H9 (cell line): ENCODE measurements around the gene DGCR8. TPM values are rescaled to one million over a fixed set of nuclear protein-coding genes. Genes with fewer than 3 reads are reported as not detected.

Source experiments
- DNase-seq: peaks from one replicate; pipeline ENCODE4 v3.0.0-alpha.2; 2017
- H2AFZ ChIP-seq: one replicate; pipeline ENCODE4 v1.6.1; 2013; ENCODE audit warnings: mild to moderate bottlenecking, low read length, control low read depth, moderate library complexity
- H2AK5ac ChIP-seq: 2 replicates; pipeline ENCODE4 v1.6.1; 2013; ENCODE audit warnings: low read length, control low read depth, mixed read lengths; ENCODE audit not compliant: insufficient read length
- H2BK120ac ChIP-seq: one replicate; pipeline ENCODE4 v1.6.1; 2013; ENCODE audit warnings: low read depth, mild to moderate bottlenecking, low read length, control low read depth, inconsistent platforms; ENCODE audit not compliant: poor library complexity, severe bottlenecking
- H2BK12ac ChIP-seq: 2 replicates; pipeline ENCODE4 v1.6.1; 2013; ENCODE audit warnings: low read length, control low read depth, mixed read lengths, low read depth; ENCODE audit not compliant: insufficient read length
- H2BK15ac ChIP-seq: 2 replicates; pipeline ENCODE4 v1.6.1; 2013; ENCODE audit warnings: low read depth, low read length, control low read depth
- H2BK20ac ChIP-seq: one replicate; pipeline ENCODE4 v1.6.1; 2013; ENCODE audit warnings: low read depth, mild to moderate bottlenecking, low read length, control low read depth, inconsistent platforms; ENCODE audit not compliant: poor library complexity, severe bottlenecking
- H2BK5ac ChIP-seq: 2 replicates; pipeline ENCODE4 v1.6.1; 2013; ENCODE audit warnings: low read length, control low read depth, mixed read lengths; ENCODE audit not compliant: insufficient read length
- H3K14ac ChIP-seq: 2 replicates; pipeline ENCODE4 v1.6.1; 2013; ENCODE audit warnings: low read length, control low read depth; ENCODE audit not compliant: insufficient read depth
- H3K18ac ChIP-seq: 2 replicates; pipeline ENCODE4 v1.6.1; 2013; ENCODE audit warnings: low read depth, mild to moderate bottlenecking, mixed read lengths, low read length, control low read depth; ENCODE audit not compliant: insufficient read length
- H3K23ac ChIP-seq: 2 replicates; pipeline ENCODE4 v1.6.1; 2013; ENCODE audit warnings: low read length, control low read depth, mixed read lengths, low read depth; ENCODE audit not compliant: insufficient read length
- H3K23me2 ChIP-seq: 2 replicates; pipeline ENCODE4 v1.6.1; 2013; ENCODE audit warnings: low read depth, mild to moderate bottlenecking, mixed read lengths, low read length, control low read depth; ENCODE audit not compliant: insufficient read length, poor library complexity, severe bottlenecking
- H3K27ac ChIP-seq: 2 replicates; pipeline ENCODE4 v1.5.1; 2013; ENCODE audit warnings: low read length, control low read depth, mixed read lengths, low read depth; ENCODE audit not compliant: insufficient read length
- H3K27me3 ChIP-seq: 2 replicates; pipeline ENCODE4 v1.6.1; 2013; ENCODE audit warnings: low read length, control low read depth, inconsistent platforms; ENCODE audit not compliant: insufficient read depth
- H3K4ac ChIP-seq: 2 replicates; pipeline ENCODE4 v1.6.1; 2013; ENCODE audit warnings: low read depth, mild to moderate bottlenecking, control low read depth, inconsistent platforms, low read length, moderate library complexity
- H3K4me1 ChIP-seq: 2 replicates; pipeline ENCODE4 v1.6.1; 2013; ENCODE audit warnings: low read length, control low read depth, inconsistent platforms; ENCODE audit not compliant: insufficient read depth
- H3K4me2 ChIP-seq: 2 replicates; pipeline ENCODE4 v1.6.1; 2013; ENCODE audit warnings: low read length, control low read depth, mixed read lengths; ENCODE audit not compliant: insufficient read length, insufficient read depth
- H3K56ac ChIP-seq: 2 replicates; pipeline ENCODE4 v1.6.1; 2013; ENCODE audit warnings: low read depth, mild to moderate bottlenecking, mixed read lengths, low read length, control low read depth; ENCODE audit not compliant: insufficient read length
- H3K79me1 ChIP-seq: 2 replicates; pipeline ENCODE4 v1.6.1; 2013; ENCODE audit warnings: low read depth, mild to moderate bottlenecking, moderate library complexity, low read length, control low read depth, inconsistent platforms; ENCODE audit not compliant: insufficient read depth, poor library complexity, severe bottlenecking
- H3K79me2 ChIP-seq: 2 replicates; pipeline ENCODE4 v1.6.1; 2013; ENCODE audit warnings: low read length, control low read depth, inconsistent platforms; ENCODE audit not compliant: insufficient read depth
- H3K9ac ChIP-seq: 2 replicates; pipeline ENCODE4 v1.6.1; 2013; ENCODE audit warnings: low read length, control low read depth, mixed read lengths; ENCODE audit not compliant: insufficient read length; ENCODE audit errors: extremely low read depth
- H3K9me3 ChIP-seq: one replicate; pipeline ENCODE4 v1.6.1; 2013; ENCODE audit warnings: low read depth, low read length, inconsistent platforms; ENCODE audit not compliant: control insufficient read depth
- H3T11ph ChIP-seq: one replicate; pipeline ENCODE4 v1.6.1; 2013; ENCODE audit warnings: mild to moderate bottlenecking, low read length, control low read depth, inconsistent platforms
- H4K20me1 ChIP-seq: one replicate; pipeline ENCODE4 v1.6.1; 2013; ENCODE audit not compliant: control insufficient read depth, insufficient read length, insufficient read depth
- H4K5ac ChIP-seq: 2 replicates; pipeline ENCODE4 v1.6.1; 2013; ENCODE audit warnings: low read depth, mild to moderate bottlenecking, mixed read lengths, low read length, control low read depth; ENCODE audit not compliant: insufficient read length
- H4K8ac ChIP-seq: replicated peaks from 2 replicates; pipeline ENCODE4 v1.6.1; 2013; ENCODE audit warnings: low read length, control low read depth, mixed read lengths, low read depth; ENCODE audit not compliant: insufficient read length
- H4K91ac ChIP-seq: 2 replicates; pipeline ENCODE4 v1.6.1; 2013; ENCODE audit warnings: low read depth, mild to moderate bottlenecking, moderate library complexity, mixed read lengths, low read length, control low read depth; ENCODE audit not compliant: insufficient read length
- H3K27ac Mint-ChIP-seq, 3 experiments: 2 replicates in 2 of 3; 3 replicates in 1 of 3; pipeline ENCODE4 v1.8.0; 2020 to 2021; ENCODE audit warnings: mixed read lengths in 3 of 3, mild to moderate bottlenecking in 1 of 3, moderate library complexity in 1 of 3
- H3K27me3 Mint-ChIP-seq: 2 replicates; pipeline ENCODE4 v1.8.0; 2021; ENCODE audit warnings: low read depth, mild to moderate bottlenecking, moderate library complexity, mixed read lengths
- H3K36me3 Mint-ChIP-seq, 3 experiments: 2 replicates in 2 of 3; 3 replicates in 1 of 3; pipeline ENCODE4 v1.8.0; 2020 to 2021; ENCODE audit warnings: low read depth in 3 of 3, mixed read lengths in 3 of 3; ENCODE audit not compliant: insufficient read depth in 1 of 3
- H3K4me1 Mint-ChIP-seq, 2 experiments: 2 replicates each; pipeline ENCODE4 v1.8.0; 2020; ENCODE audit warnings: mixed read lengths in 2 of 2
- H3K4me3 Mint-ChIP-seq, 2 experiments: 2 replicates in 1 of 2; 3 replicates in 1 of 2; pipeline ENCODE4 v1.8.0; 2020 to 2021; ENCODE audit warnings: mild to moderate bottlenecking in 2 of 2, mixed read lengths in 2 of 2, moderate library complexity in 1 of 2
- H3K9me3 Mint-ChIP-seq, 2 experiments: 2 replicates in 1 of 2; 3 replicates in 1 of 2; pipeline ENCODE4 v1.8.0; 2020; ENCODE audit warnings: mild to moderate bottlenecking in 2 of 2, mixed read lengths in 2 of 2, moderate library complexity in 1 of 2
- WGBS: extraction: QIAGEN DNeasy Blood & Tissue Kit; methylation state at CpG from one replicate; pipeline ENCODE4 v1.1.7; 2013; ENCODE audit warnings: missing lambda C conversion rate, low lambda C conversion rate, mixed read lengths; ENCODE audit not compliant: insufficient read length; ENCODE audit errors: extremely low coverage; 5-methylcytosine and 5-hydroxymethylcytosine counted together
- total RNA-seq: library from RNA; stranded (reverse); gene quantifications from 2 replicates; pipeline ENCODE4 v1.2.1, GENCODE V29; 2021
- TF ChIP-seq, protein P1 (sequence below): fragments of 200-600 bp; sonication (generic); conservative IDR thresholded peaks from 3 replicates; pipeline ENCODE4 v1.8.0; 2021; ENCODE audit warnings: antibody characterized with exemption, mild to moderate bottlenecking

DGCR8 gene
- total RNA-seq, 1 experiment from 2014 or later = 74.5 TPM

DNA sequence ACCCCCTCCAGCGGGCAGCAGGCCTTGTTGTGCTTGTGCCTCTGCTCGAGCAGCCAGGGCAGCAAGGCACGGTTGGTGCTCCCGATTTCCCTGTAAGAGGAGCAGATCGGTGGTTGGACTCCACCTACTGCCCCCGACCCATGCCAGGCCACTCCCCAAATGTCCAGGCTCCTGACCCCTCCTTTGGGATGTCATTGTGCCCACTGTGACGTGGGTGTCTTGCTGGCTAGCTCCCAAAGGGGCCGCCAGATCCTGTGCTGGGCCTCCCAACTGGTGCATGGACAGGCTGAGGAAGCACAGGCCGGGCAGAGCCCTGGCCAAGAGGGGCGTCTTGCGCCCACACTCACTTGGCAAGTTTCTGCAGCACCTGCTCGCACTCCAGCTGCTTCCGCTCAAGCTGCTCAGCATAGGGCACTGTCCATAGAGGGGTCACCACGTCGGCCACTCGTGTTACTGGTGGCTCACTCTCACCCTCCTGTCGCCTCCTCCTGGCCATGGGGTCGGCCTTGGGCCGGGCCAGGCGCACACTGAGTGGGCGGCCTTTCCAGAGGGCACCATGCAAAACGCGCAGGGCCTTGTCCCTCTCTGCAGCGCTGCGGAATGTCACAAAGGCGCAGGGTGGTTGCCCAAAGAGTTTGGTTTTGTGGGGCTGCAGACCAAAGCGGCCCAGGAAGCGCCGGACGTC is 35.8 kb downstream of the DGCR8 start, which contains the start of gene RANBP1:
Gene RANBP1 (plus strand): TSS at position 414 of the 685 bp plus-strand sequence. CDS start 81 bp downstream, at position 495.
- Histone ChIP-seq H2BK5ac (no peak within 1 kb of the TSS), H3K23me2 (peaks cover 8% of the 10 kb centered on the region), H4K5ac (no peak within 1 kb of the TSS), H2BK15ac (peak within 1 kb of the TSS; percentile 37; the same call in 1 of the 2 replicates), H4K8ac (no peak within 1 kb of the TSS), H3K56ac (no peak within 1 kb of the TSS), H3T11ph (no peak within 1 kb of the TSS), H3K4me1 (no peaks in the 10 kb centered on the region), H3K79me2 (peaks cover 29% of the 10 kb centered on the region), H2AK5ac (no peak within 1 kb of the TSS), H2BK20ac (no peak within 1 kb of the TSS), H3K23ac (no peak within 1 kb of the TSS), H3K18ac (peak within 1 kb of the TSS; percentile 71), H3K9ac (peak within 1 kb of the TSS; percentile 82), H3K9me3 (no peaks in the 10 kb centered on the region), H3K79me1 (peaks cover 10% of the 10 kb centered on the region), H3K4me2 (peak within 1 kb of the TSS; percentile 66), H2BK120ac (no peak within 1 kb of the TSS), H3K14ac (peak within 1 kb of the TSS; percentile 88; the same call in 1 of the 2 replicates), H2AFZ (no peak within 1 kb of the TSS), H2BK12ac (no peak within 1 kb of the TSS), H4K20me1 (no peaks in the 10 kb centered on the region), H3K27me3 (no peaks in the 10 kb centered on the region), H3K27ac (no peak within 1 kb of the TSS), H4K91ac (no peak within 1 kb of the TSS), H3K4ac (0 out of 2 replicates have a peak within 1 kb of the TSS, but pooled peaks have one; percentile 15)
- no peaks in the 10 kb centered on the region; the same call in 1 of the 2 replicates for H3K27me3 Mint-ChIP-seq
- TF ChIP-seq, protein P1, sequence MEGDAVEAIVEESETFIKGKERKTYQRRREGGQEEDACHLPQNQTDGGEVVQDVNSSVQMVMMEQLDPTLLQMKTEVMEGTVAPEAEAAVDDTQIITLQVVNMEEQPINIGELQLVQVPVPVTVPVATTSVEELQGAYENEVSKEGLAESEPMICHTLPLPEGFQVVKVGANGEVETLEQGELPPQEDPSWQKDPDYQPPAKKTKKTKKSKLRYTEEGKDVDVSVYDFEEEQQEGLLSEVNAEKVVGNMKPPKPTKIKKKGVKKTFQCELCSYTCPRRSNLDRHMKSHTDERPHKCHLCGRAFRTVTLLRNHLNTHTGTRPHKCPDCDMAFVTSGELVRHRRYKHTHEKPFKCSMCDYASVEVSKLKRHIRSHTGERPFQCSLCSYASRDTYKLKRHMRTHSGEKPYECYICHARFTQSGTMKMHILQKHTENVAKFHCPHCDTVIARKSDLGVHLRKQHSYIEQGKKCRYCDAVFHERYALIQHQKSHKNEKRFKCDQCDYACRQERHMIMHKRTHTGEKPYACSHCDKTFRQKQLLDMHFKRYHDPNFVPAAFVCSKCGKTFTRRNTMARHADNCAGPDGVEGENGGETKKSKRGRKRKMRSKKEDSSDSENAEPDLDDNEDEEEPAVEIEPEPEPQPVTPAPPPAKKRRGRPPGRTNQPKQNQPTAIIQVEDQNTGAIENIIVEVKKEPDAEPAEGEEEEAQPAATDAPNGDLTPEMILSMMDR = no peak
- no peak for DNase-seq
- peak within 1 kb of the TSS; percentile 1 to 85 (median 77); a peak in 5 of 7 replicates for H3K27ac Mint-ChIP-seq
- peaks cover 12 to 14% of the 10 kb centered on the region in 2 experiments for H3K4me1 Mint-ChIP-seq
- H3K4me3 Mint-ChIP-seq = peak within 1 kb of the TSS; percentile 85 to 91
- no peaks in the 10 kb centered on the region for H3K9me3 Mint-ChIP-seq
- no CpG with 5 or more reads among the region's 30 CpGs for WGBS
- peaks cover 34 to 60% (median 49%) of the 10 kb centered on the region in 3 experiments for H3K36me3 Mint-ChIP-seq
